ENCODE data around the gene EXD3. TPM values are rescaled to one million over a fixed set of nuclear protein-coding genes. Genes with fewer than 3 reads are reported as not detected.
"Not testable (repeated sequence)": the region's sequence is repeated elsewhere in the genome, so short reads cannot be mapped to it uniquely, and the experiment has no call there.

Gene EXD3
- total RNA-seq, 1 donor from 2014 or later, result 14.2 TPM

DNA sequence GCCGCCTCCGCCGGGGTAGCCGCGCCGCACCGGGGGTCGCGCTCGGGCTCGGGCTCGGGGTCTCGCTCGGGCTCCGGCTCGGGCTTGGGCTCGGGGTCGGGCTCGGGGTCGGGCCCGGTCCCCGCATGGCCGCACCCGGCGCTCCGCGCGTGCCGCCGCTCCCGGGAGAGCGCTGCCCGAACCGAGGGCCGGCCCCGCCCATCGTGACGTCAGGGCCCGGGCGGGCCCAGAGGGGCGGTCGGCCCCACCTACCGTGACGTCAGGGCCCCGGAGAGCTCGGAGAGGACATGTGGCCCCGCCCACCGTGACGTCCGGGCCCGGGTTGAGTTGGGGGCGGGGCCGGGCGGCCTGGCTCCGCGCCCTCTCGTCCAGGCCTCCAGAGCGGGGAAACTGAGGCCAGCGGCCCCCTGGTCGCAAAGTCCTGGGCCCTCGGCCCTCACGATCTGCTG is 36.2 kb upstream of the EXD3 start, which contains the start of gene NSMF:
Gene NSMF, minus strand, starts transcription at position 183 of the 449 bp plus-strand sequence. CDS start 232 bp downstream, outside the sequence.
- peak; percentile 88 for DNase-seq

DNA sequence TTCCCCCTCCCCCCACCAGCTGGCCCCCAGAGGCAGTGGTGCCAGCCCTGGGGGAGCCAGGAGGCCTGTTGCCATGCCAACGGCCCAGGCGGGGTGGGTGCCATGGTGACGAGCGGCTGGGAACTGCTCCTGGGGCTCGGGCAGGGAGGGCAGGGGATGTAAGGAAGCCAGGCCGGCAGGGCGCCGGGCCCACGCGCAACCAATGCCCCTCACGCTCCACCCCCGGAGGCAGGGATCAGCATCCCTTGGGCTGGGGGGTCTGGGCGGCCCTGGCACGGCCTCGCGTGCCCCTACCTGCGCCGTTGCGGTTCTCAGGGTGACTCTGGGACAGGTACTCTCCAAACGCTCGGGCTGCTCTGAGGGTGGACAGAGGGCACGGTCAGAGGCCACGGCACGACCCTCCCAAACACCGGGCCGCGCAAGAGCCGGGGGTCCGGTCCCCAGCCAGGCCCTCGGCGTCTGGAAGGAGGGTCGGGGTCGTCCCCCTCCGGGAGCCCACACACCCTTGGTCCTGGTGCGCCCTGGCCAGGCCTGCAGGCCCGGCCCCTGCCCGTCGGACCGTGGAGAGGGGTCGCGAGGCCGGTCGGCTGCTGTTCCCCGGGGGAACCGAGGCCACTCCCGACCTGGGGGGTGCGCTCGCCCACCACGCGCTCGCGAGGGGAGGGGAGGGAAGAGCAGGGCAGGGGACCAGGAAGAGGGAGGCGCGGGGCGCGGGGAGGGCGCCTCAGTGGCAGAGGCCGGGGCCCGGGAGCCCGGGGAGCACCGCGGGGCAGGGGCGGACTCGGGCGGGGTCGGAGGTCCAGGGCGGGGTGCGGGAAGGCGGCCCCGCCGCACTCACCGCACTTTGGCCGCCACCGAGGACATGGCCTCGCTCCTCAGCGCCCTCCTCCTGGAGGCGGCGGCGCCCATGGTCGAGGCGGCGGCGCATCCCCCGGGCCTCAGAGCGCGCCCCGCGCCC is 35.5 kb upstream of the EXD3 start:
- DNase-seq, result peak; percentile 69

DNA sequence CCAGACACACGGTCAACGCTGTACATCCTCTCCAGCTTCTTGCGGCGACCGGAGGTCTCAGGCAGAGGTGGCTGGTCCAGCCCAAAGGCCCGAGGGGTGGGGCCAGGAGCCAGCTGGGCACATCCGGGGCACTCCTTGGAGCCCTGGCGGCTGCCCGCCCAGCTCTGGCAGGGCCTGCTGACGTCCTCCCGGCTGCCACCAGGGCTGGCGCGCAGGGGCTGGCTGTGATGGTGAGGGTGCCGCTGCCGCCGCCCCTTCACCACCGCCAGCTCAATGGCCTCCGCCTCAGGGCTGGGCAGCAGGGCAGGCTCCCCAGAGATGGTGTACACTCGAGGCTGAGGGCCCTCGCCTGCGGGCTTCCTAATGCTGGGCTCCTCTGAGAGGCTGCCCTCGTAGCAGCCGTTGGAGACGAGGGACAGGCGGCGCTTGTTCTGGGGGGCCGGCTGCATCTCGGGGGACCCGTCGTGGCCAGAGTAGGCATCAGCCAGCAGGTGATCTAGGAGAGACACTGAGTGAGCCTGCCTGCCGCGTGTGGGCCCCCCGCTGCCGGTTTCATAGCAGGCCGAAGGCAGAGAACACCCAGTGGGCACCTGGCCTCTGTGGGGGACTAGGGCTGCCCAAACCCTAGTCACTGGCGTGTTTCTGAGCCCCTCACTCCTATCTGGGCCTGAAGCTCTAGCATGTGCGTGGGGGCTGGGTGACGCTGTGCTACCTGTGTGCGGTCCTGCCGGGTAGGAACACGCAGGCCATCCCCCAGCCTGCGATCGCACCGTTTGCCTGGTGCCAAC is 34.6 kb upstream of the EXD3 start:
- DNase-seq, result no peak

DNA sequence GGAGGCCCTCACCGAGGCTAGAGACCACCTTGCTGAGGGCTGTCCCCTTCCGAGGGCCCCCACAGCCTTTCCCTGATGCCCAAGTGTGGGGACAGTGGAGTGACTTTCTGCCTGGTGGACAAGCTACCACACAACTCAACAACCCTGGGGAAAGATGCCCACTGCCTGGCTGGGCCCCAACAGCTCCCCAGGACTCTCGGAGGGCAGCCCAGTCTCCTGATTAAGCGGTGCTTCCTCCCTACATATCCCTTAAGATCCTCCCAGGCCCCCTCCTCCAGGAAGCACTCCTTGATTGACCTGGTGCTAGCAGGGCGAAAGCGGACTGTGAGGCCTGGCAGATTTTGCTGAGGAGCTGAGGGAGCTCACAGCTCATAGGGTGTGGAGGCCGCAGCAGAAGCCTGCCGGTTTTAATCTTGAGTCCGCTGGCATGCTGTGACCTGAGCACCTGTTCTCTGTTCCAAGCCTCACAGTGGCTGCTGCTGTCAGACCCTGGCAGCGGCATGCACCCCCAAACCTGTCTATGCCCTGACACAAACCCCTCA is 34.0 kb upstream of the EXD3 start:
- DNase-seq, result no peak

DNA sequence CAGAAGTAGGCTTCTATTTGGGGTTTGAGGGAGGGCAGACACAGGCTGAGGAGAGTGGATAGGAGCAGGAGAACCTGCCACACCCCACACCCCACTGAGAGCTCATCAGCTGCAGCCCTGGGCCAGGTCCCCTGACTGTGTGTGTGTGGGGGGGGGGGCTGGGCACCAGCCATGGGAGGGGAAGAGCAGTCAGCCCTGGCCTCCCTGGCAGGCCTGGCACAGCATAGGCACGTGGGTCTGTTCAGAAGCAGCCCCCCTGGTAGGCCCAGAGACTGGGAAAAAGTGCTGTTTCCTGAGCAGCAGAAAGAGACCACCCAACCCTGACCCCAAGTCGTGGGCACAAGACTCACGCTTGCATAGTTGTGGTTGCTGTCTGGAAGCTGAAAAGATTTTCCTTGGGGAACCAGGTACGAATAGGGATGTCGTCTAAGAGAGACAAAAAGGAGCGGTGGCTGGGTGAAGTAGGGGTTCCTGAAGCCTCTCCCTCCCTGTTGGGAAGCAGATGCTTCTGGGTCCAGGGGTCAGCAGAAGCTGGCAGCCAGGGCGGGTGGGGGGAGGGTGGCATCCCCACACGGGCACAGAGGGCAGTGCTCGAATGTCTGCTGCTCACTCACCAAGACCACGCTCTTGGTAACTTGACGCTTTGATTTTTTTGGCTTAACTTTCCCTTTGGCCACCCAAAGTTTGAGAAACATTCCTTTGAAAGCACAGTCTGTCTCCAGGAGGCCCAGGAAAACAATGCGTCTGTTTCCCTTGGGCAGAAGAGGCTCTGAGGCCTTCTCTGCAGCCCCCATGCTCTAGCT is 33.3 kb upstream of the EXD3 start:
- no peak for DNase-seq

DNA sequence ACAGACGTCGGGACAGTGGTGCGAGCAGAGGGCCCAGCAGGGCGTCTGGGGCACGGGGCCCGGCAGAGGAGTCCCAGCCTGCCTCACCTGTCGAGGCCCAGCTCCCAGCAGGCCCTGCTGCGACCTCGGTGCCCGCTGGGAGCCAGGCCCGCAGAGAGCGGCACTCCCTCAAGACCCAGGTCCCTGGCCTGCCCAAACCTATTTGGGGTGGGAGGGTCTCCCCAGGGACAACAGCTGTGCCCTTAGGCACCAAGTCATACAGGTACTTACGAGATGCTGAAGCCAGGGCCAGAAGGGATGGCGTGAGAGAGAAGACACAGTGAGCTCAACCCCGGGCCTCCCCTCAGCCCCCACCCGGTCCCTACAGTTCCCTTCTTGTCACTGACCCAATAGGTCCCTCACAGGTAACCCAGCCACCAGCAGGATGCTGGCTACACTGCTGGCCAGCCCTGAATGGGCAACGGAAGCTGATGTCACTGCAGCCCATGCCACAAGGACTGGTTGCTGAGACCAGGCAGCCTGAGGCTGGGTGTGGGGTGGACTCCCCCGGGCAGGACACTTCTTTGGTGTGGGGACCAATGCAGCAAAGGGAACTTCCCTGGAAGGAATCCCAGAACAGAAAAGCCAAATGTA is 32.5 kb upstream of the EXD3 start:
- no peak for DNase-seq

DNA sequence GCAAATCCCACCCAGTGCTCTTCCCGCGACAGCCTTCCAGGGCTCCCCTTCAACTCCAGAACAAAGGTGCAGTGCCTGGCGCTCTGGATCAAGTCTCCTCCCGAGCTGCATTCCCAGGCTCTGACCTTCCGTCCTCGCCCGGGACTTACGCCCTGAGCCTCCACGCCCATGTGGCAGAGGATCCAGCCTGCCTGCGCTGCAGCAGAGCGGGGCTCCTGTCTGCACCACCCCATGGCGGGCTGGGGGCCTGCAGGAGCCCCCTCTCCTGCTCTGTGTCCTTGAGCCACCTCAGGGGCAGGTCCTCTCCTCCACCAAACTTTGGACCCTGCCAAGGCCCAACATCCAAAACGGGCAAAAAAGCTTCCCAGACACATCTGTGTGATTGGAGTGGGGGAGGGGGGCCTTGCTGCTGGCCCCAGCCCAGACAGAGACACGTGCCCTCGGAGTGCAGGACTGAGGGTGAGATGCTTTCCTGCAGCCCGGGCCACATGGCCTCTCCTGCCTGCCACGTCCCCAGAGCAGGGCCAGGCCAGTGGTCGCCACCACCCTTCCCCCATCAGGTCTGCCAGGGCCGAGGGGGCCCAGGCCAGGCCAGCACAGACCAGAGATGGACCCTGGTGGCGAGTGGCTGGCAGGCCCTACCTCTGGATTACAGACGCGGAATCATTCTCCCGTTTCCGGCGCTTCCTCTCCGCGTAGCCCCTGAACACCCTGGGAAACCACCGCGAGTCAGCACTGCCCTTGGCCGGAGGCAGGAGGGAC is 31.8 kb upstream of the EXD3 start:
- no peak for DNase-seq

DNA sequence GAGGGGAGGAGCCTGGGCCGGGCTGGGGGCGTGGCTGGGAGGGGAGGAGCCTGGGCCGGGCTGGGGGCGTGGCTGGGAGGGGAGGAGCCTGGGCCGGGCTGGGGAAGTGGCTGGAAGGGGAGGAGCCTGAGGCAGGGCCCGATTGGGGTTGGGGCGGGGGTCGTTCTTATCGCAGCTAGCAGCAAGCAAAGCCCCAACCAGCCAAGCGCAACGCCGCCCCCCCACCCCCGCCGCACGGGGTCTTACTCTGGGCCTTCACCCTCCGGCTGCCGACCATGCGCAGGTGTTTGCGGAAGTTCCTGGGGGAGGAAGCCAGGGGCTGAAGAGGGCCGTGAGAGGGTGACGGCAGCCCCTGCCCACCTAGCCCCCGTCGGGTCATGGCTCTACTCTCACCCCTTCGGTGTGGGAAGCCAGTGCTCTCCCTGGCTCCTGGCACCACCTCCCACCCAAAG is 31.2 kb upstream of the EXD3 start:
- DNase-seq, result no peak

DNA sequence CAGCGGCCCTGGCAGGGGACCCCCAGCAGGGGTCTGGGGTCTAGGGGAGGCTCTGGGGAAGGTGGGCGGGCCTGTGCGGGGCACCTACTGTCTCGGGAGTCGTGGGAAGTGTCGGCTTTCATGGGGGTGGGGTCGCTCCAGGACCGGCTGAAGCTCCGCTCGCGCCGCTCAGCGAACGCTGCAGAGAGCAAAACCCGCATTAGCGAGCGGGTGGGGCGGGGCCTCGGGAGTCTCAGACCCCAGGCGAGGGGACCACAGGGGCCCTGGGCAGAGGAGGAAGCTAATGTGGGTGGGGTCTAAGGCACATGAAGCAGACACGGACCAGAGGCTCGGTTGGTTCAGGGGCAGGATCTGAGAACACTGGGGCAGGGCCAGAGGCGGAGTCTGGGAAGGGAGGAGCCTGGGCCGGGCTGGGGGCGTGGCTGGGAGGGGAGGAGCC is 30.7 kb upstream of the EXD3 start:
- no peak for DNase-seq

DNA sequence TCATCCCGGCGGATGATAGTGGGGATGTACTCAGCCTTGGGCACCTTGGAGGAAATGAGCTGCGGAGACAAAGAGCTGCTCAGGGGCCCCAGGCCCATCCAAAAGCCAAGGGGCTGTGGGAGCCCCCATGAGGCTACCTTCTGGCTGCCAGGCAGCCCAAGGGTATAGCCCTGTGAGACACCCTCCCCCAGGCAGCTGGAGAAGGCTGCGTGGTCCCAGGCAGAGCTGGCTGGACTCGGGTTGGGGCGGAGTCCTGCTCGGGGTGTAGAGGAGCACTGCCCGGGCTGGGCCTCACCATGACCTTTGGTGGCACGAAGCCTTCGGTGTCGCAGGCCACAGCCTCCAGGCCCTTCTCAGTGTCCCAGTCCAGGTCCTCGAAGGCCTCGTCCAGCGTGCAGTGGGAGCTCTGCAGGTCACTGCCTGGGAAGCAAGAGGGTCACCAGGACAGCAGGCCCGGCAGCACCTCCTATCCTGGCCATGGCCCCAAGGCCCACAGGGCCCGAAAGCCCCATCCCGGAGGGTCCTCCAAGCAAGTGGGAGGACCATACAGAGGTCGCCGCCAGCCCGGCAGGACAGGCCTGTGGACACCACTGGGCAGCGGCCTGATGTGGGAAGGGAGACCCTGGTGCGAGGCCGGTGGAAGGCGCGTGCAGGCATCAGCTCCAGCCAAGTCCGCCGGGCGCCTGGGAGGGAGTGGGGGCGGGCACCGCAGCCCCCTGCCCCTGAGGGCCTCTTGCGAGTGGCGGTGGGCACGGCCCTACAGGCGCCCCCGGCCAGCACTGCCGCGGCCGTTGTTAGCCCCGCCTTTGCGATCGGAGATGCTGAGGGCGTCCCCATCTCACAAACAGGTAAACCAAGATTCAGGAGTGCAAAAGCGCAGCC is 30.0 kb upstream of the EXD3 start:
- DNase-seq, result no peak

DNA sequence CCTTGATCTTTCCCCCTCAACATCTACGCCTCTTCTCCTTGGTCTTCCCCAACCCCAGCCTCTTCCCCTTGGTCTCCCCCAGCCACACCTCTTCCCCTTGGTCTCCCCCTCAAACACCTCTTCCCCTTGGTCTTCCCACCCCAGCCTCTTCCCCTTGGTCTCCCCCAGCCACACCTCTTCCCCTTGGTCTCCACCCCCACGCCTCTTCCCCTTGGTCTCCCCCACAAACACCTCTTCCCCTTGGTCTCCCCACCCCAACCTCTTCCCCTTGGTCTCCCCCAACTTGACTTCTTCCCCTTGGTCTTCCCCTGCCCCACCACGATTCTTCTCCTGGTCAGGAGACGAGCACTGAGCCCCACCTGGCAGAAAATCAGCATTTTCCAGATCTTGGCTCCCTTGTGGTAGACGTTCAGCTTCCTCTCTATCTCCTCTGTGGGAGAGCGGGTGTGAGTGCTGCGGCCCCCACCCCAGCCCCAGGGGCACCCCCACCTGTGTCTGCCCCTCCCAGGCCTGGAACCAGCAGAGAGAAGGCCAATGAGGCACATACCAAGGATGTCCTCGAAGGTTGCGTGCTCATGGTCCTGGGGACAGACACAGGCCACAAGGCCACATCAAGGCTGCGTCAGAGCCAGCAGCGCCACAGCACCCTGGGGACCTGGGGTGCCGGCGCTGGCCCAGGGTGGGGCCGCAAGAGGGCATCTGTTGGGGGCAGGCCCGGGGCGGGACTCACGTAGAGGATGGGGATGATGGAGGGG is 29.2 kb upstream of the EXD3 start:
- no peak for DNase-seq

DNA sequence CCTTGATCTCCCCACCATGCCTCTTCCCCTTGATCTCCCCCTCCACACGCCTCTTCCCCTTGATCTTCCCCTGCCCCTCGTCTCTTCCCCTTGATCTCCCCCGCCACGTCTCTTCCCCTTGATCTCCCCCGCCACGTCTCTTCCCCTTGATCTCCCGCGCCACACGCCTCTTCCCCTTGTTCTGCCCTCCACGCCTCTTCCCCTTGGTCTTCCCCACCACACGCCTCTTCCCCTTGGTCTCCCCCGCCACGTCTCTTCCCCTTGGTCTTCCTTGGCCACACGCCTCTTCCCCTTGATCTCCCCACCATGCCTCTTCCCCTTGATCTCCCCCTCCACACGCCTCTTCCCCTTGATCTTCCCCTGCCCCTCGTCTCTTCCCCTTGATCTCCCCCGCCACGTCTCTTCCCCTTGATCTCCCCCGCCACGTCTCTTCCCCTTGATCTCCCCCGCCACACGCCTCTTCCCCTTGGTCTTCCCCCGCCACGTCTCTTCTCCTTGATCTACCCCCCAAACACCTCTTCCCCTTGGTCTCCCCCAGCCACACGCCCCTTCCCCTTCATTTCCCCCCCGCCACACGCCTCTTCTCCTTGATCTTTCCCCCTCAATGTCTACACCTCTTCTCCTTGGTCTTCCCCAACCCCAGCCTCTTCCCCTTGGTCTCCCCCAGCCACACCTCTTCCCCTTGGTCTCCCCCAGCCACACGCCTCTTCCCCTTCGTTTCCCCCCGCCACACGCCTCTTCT is 28.5 kb upstream of the EXD3 start:
- DNase-seq, result not testable (repeated sequence)

DNA sequence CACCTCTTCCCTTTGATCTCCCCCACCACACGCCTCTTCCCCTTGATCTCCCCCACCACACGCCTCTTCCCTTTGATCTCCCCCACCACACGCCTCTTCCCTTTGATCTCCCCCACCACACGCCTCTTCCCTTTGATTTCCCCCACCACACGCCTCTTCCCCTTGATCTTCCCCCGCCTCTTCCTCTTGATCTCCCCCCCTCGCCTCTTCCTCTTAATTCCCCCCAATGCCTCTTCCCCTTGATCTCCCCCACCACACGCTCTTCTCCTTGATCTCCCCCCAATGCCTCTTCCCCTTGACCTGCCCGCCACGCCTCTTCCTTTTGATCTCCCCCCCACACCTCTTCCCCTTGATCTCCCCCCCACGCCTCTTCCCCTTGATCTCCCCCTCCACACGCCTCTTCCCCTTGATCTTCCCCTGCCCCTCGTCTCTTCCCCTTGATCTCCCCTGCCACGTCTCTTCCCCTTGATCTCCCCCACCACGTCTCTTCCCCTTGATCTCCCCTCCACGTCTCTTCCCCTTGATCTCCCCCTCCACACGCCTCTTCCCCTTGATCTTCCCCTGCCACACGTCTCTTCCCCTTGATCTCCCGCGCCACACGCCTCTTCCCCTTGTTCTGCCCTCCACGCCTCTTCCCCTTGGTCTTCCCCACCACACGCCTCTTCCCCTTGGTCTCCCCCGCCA is 27.7 kb upstream of the EXD3 start:
- not testable (repeated sequence) for DNase-seq

DNA sequence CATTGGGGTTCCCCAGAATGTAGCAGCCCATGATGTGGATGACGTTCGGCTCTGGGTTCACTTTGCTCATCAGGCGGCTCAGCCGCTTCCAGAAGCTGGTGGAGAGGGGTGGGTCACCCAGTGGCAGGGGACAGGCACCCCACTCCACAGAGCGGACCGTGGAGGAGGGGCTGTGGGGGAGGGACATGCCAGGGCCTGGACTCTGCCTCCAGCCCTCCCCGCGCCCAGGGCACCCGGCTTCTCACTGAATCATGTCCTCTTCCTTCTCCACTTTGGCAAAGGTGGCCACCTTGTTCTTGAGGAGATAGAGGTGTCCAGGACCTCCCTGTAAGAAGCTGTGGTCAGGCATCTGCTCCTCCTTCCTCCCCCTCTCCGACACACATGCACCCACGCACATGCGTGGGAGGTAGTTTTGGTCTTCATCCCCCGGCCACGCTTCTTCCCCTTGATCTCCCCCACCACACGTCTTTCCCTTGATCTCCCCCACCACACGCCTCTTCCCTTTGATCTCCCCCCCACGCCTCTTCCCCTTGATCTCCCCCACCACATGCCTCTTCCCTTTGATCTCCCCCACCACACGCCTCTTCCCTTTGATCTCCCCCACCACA is 27.1 kb upstream of the EXD3 start:
- DNase-seq, result no peak

DNA sequence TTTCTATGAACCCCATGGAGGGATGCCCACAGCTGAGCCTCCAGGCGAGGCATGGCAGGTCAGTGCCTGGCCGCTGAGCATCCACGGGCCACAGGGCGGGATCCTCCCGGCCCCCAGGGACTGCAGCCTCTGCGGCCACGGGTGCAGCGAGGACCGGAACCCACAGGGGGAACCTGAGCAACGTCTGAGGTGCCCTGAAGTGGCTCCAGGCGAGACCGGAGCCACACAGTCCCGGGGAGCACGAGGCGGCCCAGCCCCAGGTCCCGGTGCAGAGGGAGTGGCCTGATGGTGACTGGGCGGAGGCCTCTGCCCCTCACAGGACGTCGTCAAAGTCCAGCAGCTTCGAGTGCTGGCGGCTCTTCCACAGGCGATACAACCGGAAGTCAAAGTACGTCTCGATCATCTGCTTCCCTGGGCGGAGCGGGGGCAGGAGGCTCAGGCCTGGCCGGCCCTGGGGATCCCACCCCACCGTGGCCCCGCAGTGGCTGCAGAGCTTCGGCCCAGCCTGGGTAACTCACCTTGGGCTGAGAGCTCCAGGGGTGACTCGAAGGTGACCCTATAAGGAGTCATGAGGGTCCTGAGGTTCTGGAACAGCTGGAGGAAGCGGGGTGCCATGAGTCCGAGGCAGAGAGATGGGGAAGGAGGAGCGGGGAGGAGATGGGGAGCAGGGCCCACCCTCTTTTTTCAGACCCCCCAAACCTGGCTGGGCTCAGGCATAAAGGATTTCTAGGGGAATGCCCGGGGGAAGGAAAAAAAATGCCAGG is 26.3 kb upstream of the EXD3 start:
- no peak for DNase-seq

DNA sequence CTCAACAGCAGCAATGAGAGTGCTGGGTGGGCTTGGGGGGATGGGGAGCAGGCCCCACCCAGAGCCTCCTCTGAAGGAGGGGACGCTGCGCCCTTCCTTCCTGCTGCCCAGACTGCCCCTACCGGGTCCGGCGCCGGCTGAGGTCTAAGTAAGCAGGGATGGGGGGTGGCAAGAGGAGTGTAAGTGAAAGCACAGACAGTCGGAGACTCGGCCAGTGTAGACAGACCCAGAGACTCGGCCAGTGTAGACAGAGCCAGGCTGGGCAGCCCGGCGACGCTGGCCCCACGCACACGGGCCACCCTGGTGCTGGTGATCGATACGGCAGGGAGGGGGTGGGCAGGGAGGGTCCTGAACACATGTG is 25.6 kb upstream of the EXD3 start:
- no peak for DNase-seq

Data from occipital lobe (tissue), 2 donors.